K562 (cell line): ENCODE measurements around the gene IFTAP. TPM values are rescaled to one million over a fixed set of nuclear protein-coding genes. Genes with fewer than 3 reads are reported as not detected.
A peak's percentile ranks its signal among the peaks of the same experiment; 100 is the strongest.

ENCODE experiments used
- CEBPB ChIP-seq: fragments of 450-650 bp; IDR thresholded peaks from 2 replicates; pipeline ENCODE4 v1.6.1; 2016; ENCODE audit warnings: missing genetic modification characterization, missing compliant biosample characterization
- CHD2 ChIP-seq: IDR thresholded peaks from 2 replicates; pipeline ENCODE4 v1.6.1; 2011; ENCODE audit warnings: low read depth, low read length
- HNRNPLL ChIP-seq: fragments of 200-400 bp; formaldehyde crosslinking; IDR thresholded peaks from 2 replicates; pipeline ENCODE4 v1.6.1; 2017; ENCODE audit warnings: low read length, low read depth, mild to moderate bottlenecking; ENCODE audit not compliant: poor library complexity, severe bottlenecking
- JUND ChIP-seq, 2 experiments: IDR thresholded peaks; 2 replicates in 1 of 2; 3 replicates in 1 of 2; pipeline ENCODE4 v1.6.1; 2011; ENCODE audit warnings: borderline replicate concordance in 2 of 2, low read depth in 2 of 2, low read length in 2 of 2, improper control_type of control experiment in 1 of 2, missing biosample characterization in 1 of 2, missing genetic modification characterization in 1 of 2, missing genetic modification reagents in 1 of 2
- MTA2 ChIP-seq: fragments of 450-650 bp; IDR thresholded peaks from 2 replicates; pipeline ENCODE4 v1.6.1; 2016; ENCODE audit warnings: low read depth
- RAD21 ChIP-seq, 2 experiments: fragments of 250-450 bp in 1 of 2; fragments of 450-650 bp in 1 of 2; sonication (Bioruptor Pico) in 1 of 2; formaldehyde crosslinking in 1 of 2; IDR thresholded peaks in 1 of 2; conservative IDR thresholded peaks in 1 of 2; 2 replicates each; pipeline versions ENCODE4 v1.4.0 to v1.8.0; 2020 to 2022; ENCODE audit warnings: mild to moderate bottlenecking in 2 of 2, moderate library complexity in 1 of 2
- SPI1 ChIP-seq: IDR thresholded peaks from 2 replicates; pipeline ENCODE4 v1.6.1; 2011; ENCODE audit warnings: low read depth, low read length, control low read depth, borderline replicate concordance
- STAG1 ChIP-seq: sonication (generic); formaldehyde crosslinking; IDR thresholded peaks from 2 replicates; pipeline ENCODE4 v1.5.0; 2020; ENCODE audit warnings: missing genetic modification reagents, borderline replicate concordance
- TARDBP ChIP-seq: fragments of 450-650 bp; IDR thresholded peaks from 2 replicates; pipeline ENCODE4 v1.6.1; 2016
- TBL1XR1 ChIP-seq, 2 experiments: IDR thresholded peaks; 2 replicates each; pipeline ENCODE4 v1.6.1; 2012; ENCODE audit warnings: improper control_type of control experiment in 2 of 2, low read length in 2 of 2, mild to moderate bottlenecking in 1 of 2
- U2AF1 ChIP-seq: fragments of 200-400 bp; formaldehyde crosslinking; optimal IDR thresholded peaks from 2 replicates; pipeline ENCODE3; 2017; ENCODE audit warnings: mild to moderate bottlenecking, low read depth, low read length, moderate library complexity
- ZNF75A ChIP-seq: fragments of 450-650 bp; formaldehyde crosslinking; IDR thresholded peaks from 2 replicates; pipeline ENCODE4 v1.4.0; 2020; ENCODE audit warnings: mild to moderate bottlenecking
- polyA plus RNA-seq, 8 experiments: library from polyadenylated mRNA; depleted of rRNA in 4 of 8; stranded (reverse) in 5 of 8; unstranded in 3 of 8; fragments of >200 nt; fragmentation: Nextera tagmentation in 2 of 8; fragmentation: Illumina TruSeq in 1 of 8; extraction: Ambion mirVana in 2 of 8; extraction: Trizol in 1 of 8; gene quantifications; 2 replicates each; pipeline versions ENCODE4 v1.2.1 to v1.2.3, GENCODE V29; 2011 to 2014; ENCODE audit warnings: inconsistent platforms in 1 of 8, missing spikeins in 1 of 8
- total RNA-seq, 7 experiments: library from RNA; depleted of rRNA in 6 of 7; stranded (reverse); fragments of >200 nt in 6 of 7; fragmentation: Illumina TruSeq in 2 of 7; extraction: Trizol in 2 of 7; gene quantifications; 2 replicates each; pipeline versions ENCODE4 v1.2.1 to v1.2.3, GENCODE V29; 2011 to 2021; ENCODE audit warnings: low replicate concordance in 1 of 7
- TF ChIP-seq, protein P1 (sequence below): fragments of 450-650 bp; formaldehyde crosslinking; IDR thresholded peaks from 2 replicates; pipeline ENCODE4 v1.4.0; 2020; ENCODE audit warnings: mild to moderate bottlenecking, moderate library complexity
- TF ChIP-seq, protein P2 (sequence below): fragments of 450-650 bp; formaldehyde crosslinking; IDR thresholded peaks from 2 replicates; pipeline ENCODE4 v1.4.0; 2022; ENCODE audit warnings: mild to moderate bottlenecking, moderate library complexity
- TF ChIP-seq, protein P3 (sequence below): fragments of 250-450 bp; sonication (Bioruptor Pico); IDR thresholded peaks from 2 replicates; pipeline ENCODE4 v1.5.1; 2021; ENCODE audit warnings: mild to moderate bottlenecking
- TF ChIP-seq, protein P4 (sequence below), 2 experiments: fragments of 450-650 bp in 1 of 2; sonication (generic) in 1 of 2; formaldehyde crosslinking in 1 of 2; IDR thresholded peaks in 1 of 2; conservative IDR thresholded peaks in 1 of 2; 2 replicates each; pipeline versions ENCODE4 v1.6.1 to v1.8.1; 2016 to 2023; ENCODE audit warnings: mild to moderate bottlenecking in 2 of 2, moderate library complexity in 2 of 2, inconsistent platforms in 1 of 2, missing genetic modification reagents in 1 of 2
- TF ChIP-seq, protein P5 (sequence below): fragments of 450-650 bp; IDR thresholded peaks from 2 replicates; pipeline ENCODE4 v1.6.1; 2016; ENCODE audit warnings: missing biosample characterization, missing genetic modification characterization
- TF ChIP-seq, protein P6 (sequence below), 3 experiments: fragments of 200-800 bp in 1 of 3; sonication (Bioruptor generic) in 1 of 3; sonication (generic) in 1 of 3; formaldehyde crosslinking in 1 of 3; IDR thresholded peaks; 2 replicates each; pipeline versions ENCODE4 v1.6.1 to v1.8.0; 2016 to 2022; ENCODE audit warnings: mild to moderate bottlenecking in 2 of 3, missing compliant biosample characterization in 2 of 3, missing genetic modification characterization in 2 of 3, missing genetic modification reagents in 1 of 3

IFTAP gene
- total and polyA plus RNA-seq, 9 of the 15 experiments (the other 6 are each of a cell fraction or from before 2014, with no cell fraction given) = 9.2 to 30.0 (median 17.0) TPM

DNA sequence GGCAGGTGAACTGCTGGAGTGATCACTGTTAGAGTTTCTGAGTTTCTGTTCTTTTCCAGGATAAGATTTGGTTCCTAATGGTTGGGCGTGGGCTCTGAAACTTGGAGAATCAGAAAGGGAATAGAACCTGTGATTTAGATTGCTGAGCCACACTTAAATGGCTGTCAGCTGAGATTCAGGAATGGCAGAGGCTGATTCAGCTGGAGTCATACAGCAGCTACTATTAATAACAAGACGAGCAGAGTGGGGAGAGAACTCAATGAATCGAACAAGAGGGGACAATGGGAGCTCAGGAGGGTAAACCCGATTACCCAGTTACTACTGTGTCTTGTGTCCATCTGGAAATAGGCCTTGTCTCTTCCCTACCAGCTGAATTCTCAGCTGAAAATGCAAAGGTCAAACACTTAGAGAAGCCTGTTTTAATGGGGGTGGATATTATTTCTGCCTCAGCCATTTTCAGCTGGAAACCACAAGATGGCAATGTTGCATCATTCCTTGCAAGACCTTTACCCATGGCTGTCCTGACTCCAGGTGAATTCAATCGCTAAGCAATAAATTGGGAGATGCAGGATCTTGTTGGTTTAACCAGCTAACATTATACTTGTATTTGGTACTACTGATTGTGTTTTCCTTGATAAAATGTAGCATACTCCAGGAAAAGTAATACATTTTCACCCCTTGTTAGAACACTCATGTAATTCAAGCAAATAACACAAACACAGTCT, 108.2 kb downstream of the IFTAP start (continued):
- TF ChIP-seq, protein P1, sequence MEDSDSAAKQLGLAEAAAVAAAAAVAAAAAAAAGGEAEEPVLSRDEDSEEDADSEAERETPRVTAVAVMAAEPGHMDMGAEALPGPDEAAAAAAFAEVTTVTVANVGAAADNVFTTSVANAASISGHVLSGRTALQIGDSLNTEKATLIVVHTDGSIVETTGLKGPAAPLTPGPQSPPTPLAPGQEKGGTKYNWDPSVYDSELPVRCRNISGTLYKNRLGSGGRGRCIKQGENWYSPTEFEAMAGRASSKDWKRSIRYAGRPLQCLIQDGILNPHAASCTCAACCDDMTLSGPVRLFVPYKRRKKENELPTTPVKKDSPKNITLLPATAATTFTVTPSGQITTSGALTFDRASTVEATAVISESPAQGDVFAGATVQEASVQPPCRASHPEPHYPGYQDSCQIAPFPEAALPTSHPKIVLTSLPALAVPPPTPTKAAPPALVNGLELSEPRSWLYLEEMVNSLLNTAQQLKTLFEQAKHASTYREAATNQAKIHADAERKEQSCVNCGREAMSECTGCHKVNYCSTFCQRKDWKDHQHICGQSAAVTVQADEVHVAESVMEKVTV (CRISPR knock-in tag) = peak; percentile 68
- TF ChIP-seq ZNF75A (CRISPR knock-in tag) (no peak), STAG1 (CRISPR knock-in tag) (peak; percentile 77; the same call in 1 of the 2 replicates), TBL1XR1 (IDR thresholded peaks at IDR 0.05; ENCODE audit: low read length in 2 of 2) (no peak), JUND (IDR thresholded peaks at IDR 0.05; ENCODE audit: borderline replicate concordance, low read depth, low read length) (0 out of 2 replicates have a peak, but pooled peaks have one; percentile 21), JUND (tag; IDR thresholded peaks at IDR 0.05; ENCODE audit: borderline replicate concordance, low read depth, low read length) (no peak), RAD21 (CRISPR knock-in tag; conservative IDR thresholded peaks at IDR 0.05 in 1 of 2, IDR thresholded peaks at IDR 0.05 in 1 of 2) (peak; percentile 88 to 91), CEBPB (tag) (peak; percentile 83), HNRNPLL (no peak), MTA2 (no peak), SPI1 (no peak), U2AF1 (no peak), TARDBP (no peak), CHD2 (no peak)
- TF ChIP-seq, protein P2, sequence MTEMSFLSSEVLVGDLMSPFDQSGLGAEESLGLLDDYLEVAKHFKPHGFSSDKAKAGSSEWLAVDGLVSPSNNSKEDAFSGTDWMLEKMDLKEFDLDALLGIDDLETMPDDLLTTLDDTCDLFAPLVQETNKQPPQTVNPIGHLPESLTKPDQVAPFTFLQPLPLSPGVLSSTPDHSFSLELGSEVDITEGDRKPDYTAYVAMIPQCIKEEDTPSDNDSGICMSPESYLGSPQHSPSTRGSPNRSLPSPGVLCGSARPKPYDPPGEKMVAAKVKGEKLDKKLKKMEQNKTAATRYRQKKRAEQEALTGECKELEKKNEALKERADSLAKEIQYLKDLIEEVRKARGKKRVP = peak; percentile 89
- TF ChIP-seq, protein P3, sequence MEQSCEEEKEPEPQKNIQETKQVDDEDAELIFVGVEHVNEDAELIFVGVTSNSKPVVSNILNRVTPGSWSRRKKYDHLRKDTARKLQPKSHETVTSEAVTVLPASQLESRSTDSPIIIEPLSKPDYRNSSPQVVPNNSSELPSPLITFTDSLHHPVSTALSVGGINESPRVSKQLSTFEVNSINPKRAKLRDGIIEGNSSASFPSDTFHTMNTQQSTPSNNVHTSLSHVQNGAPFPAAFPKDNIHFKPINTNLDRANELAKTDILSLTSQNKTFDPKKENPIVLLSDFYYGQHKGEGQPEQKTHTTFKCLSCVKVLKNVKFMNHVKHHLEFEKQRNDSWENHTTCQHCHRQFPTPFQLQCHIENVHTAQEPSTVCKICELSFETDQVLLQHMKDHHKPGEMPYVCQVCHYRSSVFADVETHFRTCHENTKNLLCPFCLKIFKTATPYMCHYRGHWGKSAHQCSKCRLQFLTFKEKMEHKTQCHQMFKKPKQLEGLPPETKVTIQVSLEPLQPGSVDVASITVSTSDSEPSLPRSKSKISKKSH (CRISPR knock-in tag) = no peak
- TF ChIP-seq, protein P4, sequence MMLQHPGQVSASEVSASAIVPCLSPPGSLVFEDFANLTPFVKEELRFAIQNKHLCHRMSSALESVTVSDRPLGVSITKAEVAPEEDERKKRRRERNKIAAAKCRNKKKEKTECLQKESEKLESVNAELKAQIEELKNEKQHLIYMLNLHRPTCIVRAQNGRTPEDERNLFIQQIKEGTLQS (IDR thresholded peaks at IDR 0.05) = peak; percentile 88
- TF ChIP-seq, protein P4 (CRISPR knock-in tag; conservative IDR thresholded peaks at IDR 0.05) = no peak
- TF ChIP-seq, protein P5, sequence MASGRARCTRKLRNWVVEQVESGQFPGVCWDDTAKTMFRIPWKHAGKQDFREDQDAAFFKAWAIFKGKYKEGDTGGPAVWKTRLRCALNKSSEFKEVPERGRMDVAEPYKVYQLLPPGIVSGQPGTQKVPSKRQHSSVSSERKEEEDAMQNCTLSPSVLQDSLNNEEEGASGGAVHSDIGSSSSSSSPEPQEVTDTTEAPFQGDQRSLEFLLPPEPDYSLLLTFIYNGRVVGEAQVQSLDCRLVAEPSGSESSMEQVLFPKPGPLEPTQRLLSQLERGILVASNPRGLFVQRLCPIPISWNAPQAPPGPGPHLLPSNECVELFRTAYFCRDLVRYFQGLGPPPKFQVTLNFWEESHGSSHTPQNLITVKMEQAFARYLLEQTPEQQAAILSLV = 0 out of 2 replicates have a peak, but pooled peaks have one; percentile 67
- TF ChIP-seq, protein P6, sequence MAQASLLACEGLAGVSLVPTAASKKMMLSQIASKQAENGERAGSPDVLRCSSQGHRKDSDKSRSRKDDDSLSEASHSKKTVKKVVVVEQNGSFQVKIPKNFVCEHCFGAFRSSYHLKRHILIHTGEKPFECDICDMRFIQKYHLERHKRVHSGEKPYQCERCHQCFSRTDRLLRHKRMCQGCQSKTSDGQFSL (CRISPR knock-in tag; IDR thresholded peaks at IDR 0.05) = 0 out of 2 replicates have a peak, but pooled peaks have one; percentile 23
- TF ChIP-seq, protein P6 (tag; IDR thresholded peaks at IDR 0.05) = no peak
